Measurements from ENCODE around the gene RASSF8.

RASSF8 gene

DNA sequence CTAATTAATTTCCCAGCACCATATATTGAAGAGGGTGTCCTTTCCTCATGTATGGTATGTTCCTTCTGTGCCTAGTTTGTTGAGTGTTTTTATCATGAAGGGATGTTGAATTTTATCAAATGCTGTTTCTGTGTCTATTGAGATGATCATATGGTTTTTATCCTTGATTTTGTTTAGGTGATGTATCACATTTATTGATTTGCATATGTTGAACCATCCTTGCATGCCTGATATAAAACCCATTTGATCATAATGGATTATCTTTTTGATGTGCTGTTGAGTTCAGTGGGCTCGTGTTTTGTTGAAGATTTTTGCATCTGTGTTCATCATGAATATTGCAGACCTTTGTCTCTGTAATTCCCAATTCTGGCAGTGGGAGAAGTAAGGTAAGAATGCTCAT, 44.6 kb downstream of the RASSF8 start:
- no peaks in the 10 kb centered on the region for H3K27me3 ChIP-seq (replicated peaks)
- in situ Hi-C loops (cut with HindIII; ENCODE audit: low pct_ligation_motif_present, low sequenced_read_pairs), result loop anchor here (25.0 kb wide), 1 partner anchor 566 kb away; no protein-coding TSS in a partner anchor
- DNase-seq, result no peak
- TF ChIP-seq, protein P1, sequence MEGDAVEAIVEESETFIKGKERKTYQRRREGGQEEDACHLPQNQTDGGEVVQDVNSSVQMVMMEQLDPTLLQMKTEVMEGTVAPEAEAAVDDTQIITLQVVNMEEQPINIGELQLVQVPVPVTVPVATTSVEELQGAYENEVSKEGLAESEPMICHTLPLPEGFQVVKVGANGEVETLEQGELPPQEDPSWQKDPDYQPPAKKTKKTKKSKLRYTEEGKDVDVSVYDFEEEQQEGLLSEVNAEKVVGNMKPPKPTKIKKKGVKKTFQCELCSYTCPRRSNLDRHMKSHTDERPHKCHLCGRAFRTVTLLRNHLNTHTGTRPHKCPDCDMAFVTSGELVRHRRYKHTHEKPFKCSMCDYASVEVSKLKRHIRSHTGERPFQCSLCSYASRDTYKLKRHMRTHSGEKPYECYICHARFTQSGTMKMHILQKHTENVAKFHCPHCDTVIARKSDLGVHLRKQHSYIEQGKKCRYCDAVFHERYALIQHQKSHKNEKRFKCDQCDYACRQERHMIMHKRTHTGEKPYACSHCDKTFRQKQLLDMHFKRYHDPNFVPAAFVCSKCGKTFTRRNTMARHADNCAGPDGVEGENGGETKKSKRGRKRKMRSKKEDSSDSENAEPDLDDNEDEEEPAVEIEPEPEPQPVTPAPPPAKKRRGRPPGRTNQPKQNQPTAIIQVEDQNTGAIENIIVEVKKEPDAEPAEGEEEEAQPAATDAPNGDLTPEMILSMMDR (IDR thresholded peaks at IDR 0.05; ENCODE audit: low read depth, low read length, missing control alignments), result no peak
- no peak overlapping the region for H3K4me3 ChIP-seq (ENCODE audit: low read depth, low read length)
- no peaks in the 10 kb centered on the region for H3K36me3 ChIP-seq (replicated peaks)
- no peak overlapping the region for H3K27ac ChIP-seq

DNA sequence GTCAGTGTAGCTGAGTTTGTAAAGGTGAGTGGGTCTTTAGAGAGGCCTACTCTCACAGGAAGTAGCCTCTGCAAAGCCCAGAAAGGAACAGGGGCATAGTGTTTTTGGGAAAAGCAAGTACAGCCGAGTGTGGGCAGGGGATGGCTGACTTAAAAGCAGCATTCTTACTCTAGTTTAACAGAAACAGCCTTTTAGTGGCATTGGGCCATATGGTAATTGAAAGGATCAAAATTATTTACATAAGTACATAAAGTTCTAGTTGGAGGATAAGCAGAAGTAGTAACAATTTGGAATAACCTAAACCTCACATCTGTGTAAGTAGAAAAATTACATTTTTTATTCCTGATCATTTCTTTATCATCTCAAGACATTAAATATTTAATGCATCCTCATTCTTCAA, 49.1 kb downstream of the RASSF8 start:
- Histone ChIP-seq H3K36me3 (replicated peaks) (no peaks in the 10 kb centered on the region), H3K4me3 (ENCODE audit: low read depth, low read length) (no peak overlapping the region), H3K27me3 (replicated peaks) (no peaks in the 10 kb centered on the region), H3K27ac (no peak overlapping the region)
- no peak for DNase-seq
- in situ Hi-C loops (cut with HindIII; ENCODE audit: low pct_ligation_motif_present, low sequenced_read_pairs), result loop anchor here (25.0 kb wide), 1 partner anchor 570 kb away; no protein-coding TSS in a partner anchor
- TF ChIP-seq, protein P1 (IDR thresholded peaks at IDR 0.05; ENCODE audit: low read depth, low read length, missing control alignments), result no peak

DNA sequence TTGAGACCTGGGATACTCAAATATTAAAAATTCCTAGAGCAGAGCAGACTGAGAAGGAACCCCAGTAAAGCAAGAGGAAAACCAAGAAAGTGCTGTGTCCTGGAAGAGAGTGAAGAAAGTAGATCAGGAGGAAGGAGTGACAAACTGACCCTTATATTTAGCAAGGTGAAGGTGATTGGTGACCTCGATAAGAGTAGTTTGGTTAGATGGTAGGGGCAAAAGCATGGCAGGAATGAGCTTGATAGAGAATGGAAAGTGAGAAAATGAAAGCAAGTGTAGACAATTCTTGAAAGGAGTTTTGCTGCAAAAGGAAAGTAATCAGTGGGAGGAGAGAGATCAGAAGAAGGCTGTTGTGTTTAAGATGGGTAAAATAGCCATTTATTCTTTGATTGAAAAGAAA, 51.1 kb downstream of the RASSF8 start:
- no peak overlapping the region for H3K27ac ChIP-seq
- in situ Hi-C loops (cut with HindIII; ENCODE audit: low pct_ligation_motif_present, low sequenced_read_pairs), result loop anchor here (25.0 kb wide), 1 partner anchor 572 kb away; no protein-coding TSS in a partner anchor
- H3K36me3 ChIP-seq (replicated peaks), result no peaks in the 10 kb centered on the region
- no peak for DNase-seq
- H3K4me3 ChIP-seq (ENCODE audit: low read depth, low read length), result no peak overlapping the region
- TF ChIP-seq, protein P1 (IDR thresholded peaks at IDR 0.05; ENCODE audit: low read depth, low read length, missing control alignments), result no peak
- H3K27me3 ChIP-seq (replicated peaks), result no peaks in the 10 kb centered on the region

DNA sequence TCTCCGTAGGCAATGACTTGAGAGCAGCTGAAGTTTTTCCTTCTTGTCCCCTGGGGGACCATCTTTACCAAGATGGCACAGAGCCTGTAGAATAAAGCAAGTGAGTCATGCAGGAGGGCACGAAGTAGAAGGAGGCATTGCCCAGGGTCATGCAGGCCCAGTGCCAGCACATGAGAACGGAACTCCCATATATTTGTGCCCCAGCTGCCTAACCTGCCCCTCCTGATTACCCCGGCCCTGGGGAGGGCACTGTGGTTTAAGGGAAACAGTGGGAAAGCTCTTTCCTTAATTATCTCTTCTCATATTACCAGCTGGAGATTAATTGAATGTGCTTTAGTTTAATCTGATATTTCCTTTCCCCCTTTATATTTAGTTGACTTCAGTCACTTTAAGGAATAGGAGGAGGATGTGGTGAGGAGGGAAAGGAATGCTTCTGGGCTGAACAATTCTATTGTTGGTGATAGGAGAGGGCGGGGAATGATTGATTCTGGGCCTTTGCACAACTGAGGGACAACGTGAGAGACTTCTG, 51.9 kb downstream of the RASSF8 start:
- Histone ChIP-seq H3K27ac (no peak overlapping the region), H3K27me3 (replicated peaks) (no peaks in the 10 kb centered on the region), H3K4me3 (ENCODE audit: low read depth, low read length) (no peak overlapping the region), H3K36me3 (replicated peaks) (no peaks in the 10 kb centered on the region)
- TF ChIP-seq, protein P1 (IDR thresholded peaks at IDR 0.05; ENCODE audit: low read depth, low read length, missing control alignments), result no peak
- in situ Hi-C loops (cut with HindIII; ENCODE audit: low pct_ligation_motif_present, low sequenced_read_pairs), result loop anchor here (25.0 kb wide), 1 partner anchor 573 kb away; no protein-coding TSS in a partner anchor
- DNase-seq, result no peak

DNA sequence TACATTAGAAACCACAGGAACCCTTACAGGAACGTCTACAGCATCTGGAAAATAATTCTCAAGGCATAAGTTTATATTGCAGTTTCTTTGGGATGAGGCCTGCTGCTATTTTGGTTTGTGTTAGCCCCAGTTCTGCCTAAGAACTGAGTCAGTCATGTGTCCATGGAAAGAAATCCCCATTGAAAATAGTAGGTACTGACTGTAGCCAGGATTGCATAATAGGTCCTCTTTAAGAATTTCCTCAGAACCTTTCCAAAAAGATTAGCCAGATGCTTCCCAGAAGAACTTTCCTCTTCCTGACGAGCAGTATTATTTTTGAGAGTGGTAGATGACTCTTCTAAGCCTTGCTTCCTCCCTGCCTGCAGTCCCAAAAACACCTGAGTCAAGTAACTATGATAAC, 52.6 kb downstream of the RASSF8 start:
- no peaks in the 10 kb centered on the region for H3K27me3 ChIP-seq (replicated peaks)
- no peak overlapping the region for H3K27ac ChIP-seq
- in situ Hi-C loops (cut with HindIII; ENCODE audit: low pct_ligation_motif_present, low sequenced_read_pairs), result loop anchor here (25.0 kb wide), 1 partner anchor 574 kb away; no protein-coding TSS in a partner anchor
- TF ChIP-seq, protein P1 (IDR thresholded peaks at IDR 0.05; ENCODE audit: low read depth, low read length, missing control alignments), result no peak
- no peak overlapping the region for H3K4me3 ChIP-seq (ENCODE audit: low read depth, low read length)
- no peak for DNase-seq
- no peaks in the 10 kb centered on the region for H3K36me3 ChIP-seq (replicated peaks)

DNA sequence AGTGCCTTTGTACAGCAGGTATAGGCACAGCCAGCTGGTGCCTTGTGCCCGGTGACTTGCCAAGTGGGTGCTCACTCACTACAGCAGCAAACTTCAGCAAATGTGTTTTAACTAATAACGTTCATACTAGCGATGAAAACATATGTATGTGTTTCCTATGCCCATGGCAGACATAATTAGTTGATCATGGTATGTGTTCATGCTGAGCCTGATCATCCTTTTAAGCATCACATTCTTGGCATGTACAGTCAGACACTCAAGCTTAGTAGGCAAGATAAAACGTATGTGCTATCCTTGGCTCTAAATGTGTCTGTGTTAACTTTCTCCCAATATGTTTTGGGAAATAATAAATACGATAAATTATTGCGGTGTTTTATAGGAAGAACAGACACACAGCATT, 55.6 kb downstream of the RASSF8 start:
- no peaks in the 10 kb centered on the region for H3K27me3 ChIP-seq (replicated peaks)
- TF ChIP-seq, protein P1 (IDR thresholded peaks at IDR 0.05; ENCODE audit: low read depth, low read length, missing control alignments), result no peak
- no peaks in the 10 kb centered on the region for H3K36me3 ChIP-seq (replicated peaks)
- no peak overlapping the region for H3K4me3 ChIP-seq (ENCODE audit: low read depth, low read length)
- no peak overlapping the region for H3K27ac ChIP-seq
- in situ Hi-C loops (cut with HindIII; ENCODE audit: low pct_ligation_motif_present, low sequenced_read_pairs), result loop anchor here (25.0 kb wide), 1 partner anchor 577 kb away; no protein-coding TSS in a partner anchor
- no peak for DNase-seq

Data from brain microvascular endothelial cell (primary cell).